Stimulated activated CD4-positive, alpha-beta T cell treated with anti-CD3 and anti-CD28 coated beads, Interleukin-15, amount 100 ng/mL, for 24 hours (primary cell): ENCODE measurements around the gene TRAT1.

Experiments used
- DNase-seq: peaks from one replicate; pipeline ENCODE4 v3.0.0-alpha.2; 2020

The TRAT1 gene

GRCh38 chr3:108862865-108863798 is 40.5 kb downstream of the TRAT1 start:
- DNase-seq, result peak; percentile 44

- DNase-seq, result no peak
Measured at GRCh38 chr3:108863799-108864135, 41.2 kb downstream of the TRAT1 start.

- DNase-seq, result no peak
Measured at GRCh38 chr3:108877901-108878300, 55.3 kb downstream of the TRAT1 start.

GRCh38 chr3:108879915-108880314 is 57.3 kb downstream of the TRAT1 start:
- no peak for DNase-seq

- DNase-seq, result no peak
Measured at GRCh38 chr3:108882762-108883161, 60.2 kb downstream of the TRAT1 start.

GRCh38 chr3:108883373-108883772 is 60.8 kb downstream of the TRAT1 start:
- DNase-seq, result no peak

- no peak for DNase-seq
Measured at GRCh38 chr3:108887121-108887520, 64.5 kb downstream of the TRAT1 start.

- DNase-seq, result no peak
Measured at GRCh38 chr3:108887777-108888176, 65.2 kb downstream of the TRAT1 start.

GRCh38 chr3:108891833-108892232 is 69.2 kb downstream of the TRAT1 start:
- DNase-seq, result no peak

GRCh38 chr3:108894981-108895380 is 72.4 kb downstream of the TRAT1 start:
- no peak for DNase-seq

GRCh38 chr3:108897883-108898282 is 75.3 kb downstream of the TRAT1 start:
- DNase-seq, result no peak

GRCh38 chr3:108899530-108899929 is 76.9 kb downstream of the TRAT1 start:
- no peak for DNase-seq
